Hepatocyte (in vitro differentiated cells): Measurements from ENCODE around the gene CAPG. TPM values are rescaled to one million over a fixed set of nuclear protein-coding genes. Genes with fewer than 3 reads are reported as not detected.

ENCODE experiments used
- DNase-seq: peaks from one replicate; pipeline ENCODE4 v3.0.0-alpha.2; 2016; ENCODE audit warnings: low spot score
- H2AFZ ChIP-seq: fragments of 200-600 bp; sonication (generic); 2 replicates; pipeline ENCODE4 v1.6.0; 2016; ENCODE audit warnings: antibody characterized with exemption, mild to moderate bottlenecking
- H3K27ac ChIP-seq: fragments of 200-600 bp; sonication (generic); 2 replicates; pipeline ENCODE4 v1.5.1; 2016; ENCODE audit warnings: mild to moderate bottlenecking
- H3K27me3 ChIP-seq: fragments of 200-600 bp; sonication (generic); 2 replicates; pipeline ENCODE4 v1.6.1; 2016
- H3K36me3 ChIP-seq: fragments of 200-600 bp; sonication (generic); replicated peaks from 2 replicates; pipeline ENCODE4 v1.5.1; 2016; ENCODE audit warnings: low read depth; ENCODE audit not compliant: insufficient read depth
- H3K4me1 ChIP-seq: fragments of 200-600 bp; sonication (generic); 2 replicates; pipeline ENCODE4 v1.5.1; 2016; ENCODE audit warnings: mild to moderate bottlenecking, moderate library complexity; ENCODE audit not compliant: insufficient read depth
- H3K4me2 ChIP-seq: fragments of 200-600 bp; sonication (generic); 2 replicates; pipeline ENCODE4 v1.6.0; 2016
- H3K4me3 ChIP-seq: fragments of 200-600 bp; sonication (generic); 2 replicates; pipeline ENCODE4 v1.5.1; 2016; ENCODE audit warnings: mild to moderate bottlenecking
- H3K79me2 ChIP-seq: fragments of 200-600 bp; sonication (generic); 2 replicates; pipeline ENCODE4 v1.6.0; 2017; ENCODE audit warnings: mild to moderate bottlenecking
- H3K9me2 ChIP-seq: fragments of 200-600 bp; sonication (generic); replicated peaks from 2 replicates; pipeline ENCODE4 v1.6.0; 2017; ENCODE audit warnings: mild to moderate bottlenecking; ENCODE audit not compliant: insufficient read depth
- H3K9me3 ChIP-seq: fragments of 200-600 bp; sonication (generic); 2 replicates; pipeline ENCODE4 v1.5.1; 2016; ENCODE audit warnings: low read depth, mild to moderate bottlenecking
- H4K20me1 ChIP-seq: fragments of 200-600 bp; sonication (generic); 2 replicates; pipeline ENCODE4 v1.6.0; 2016; ENCODE audit warnings: mild to moderate bottlenecking; ENCODE audit not compliant: insufficient read depth, poor library complexity, severe bottlenecking
- EZH2 ChIP-seq: fragments of 200-600 bp; sonication (generic); IDR thresholded peaks from 2 replicates; pipeline ENCODE4 v1.6.1; 2016; ENCODE audit warnings: antibody characterized with exemption, mild to moderate bottlenecking, borderline replicate concordance
- EZH2phosphoT487 ChIP-seq: fragments of 200-600 bp; sonication (generic); IDR thresholded peaks from one replicate; pipeline ENCODE4 v1.6.1; 2018; ENCODE audit warnings: antibody characterized with exemption, mild to moderate bottlenecking, low read depth, moderate library complexity; ENCODE audit not compliant: unreplicated experiment, severe bottlenecking
- whole genome bisulfite sequencing: methylation state at CpG from one replicate; pipeline ENCODE4 v1.1.6; 2016; ENCODE audit warnings: low lambda C conversion rate; ENCODE audit errors: missing lambda C conversion rate; 5-methylcytosine and 5-hydroxymethylcytosine counted together
- polyA plus RNA-seq: library from polyadenylated mRNA; unstranded; fragments of >200 nt; fragmentation: Nextera tagmentation; extraction: Ambion mirVana; gene quantifications from 2 replicates; pipeline ENCODE4 v1.2.1, GENCODE V29; 2016
- total RNA-seq: library from RNA; depleted of rRNA; stranded (reverse); fragments of >200 nt; gene quantifications from 2 replicates; pipeline ENCODE4 v1.2.3, GENCODE V29; 2014
- TF ChIP-seq, protein P1 (sequence below): fragments of 200-600 bp; sonication (generic); IDR thresholded peaks from 2 replicates; pipeline ENCODE4 v1.5.1; 2016; ENCODE audit warnings: antibody characterized with exemption, mild to moderate bottlenecking; ENCODE audit not compliant: poor library complexity

The CAPG gene
- total and polyA plus RNA-seq, 2 experiments from 2014 or later: 108 to 172 TPM

DNA sequence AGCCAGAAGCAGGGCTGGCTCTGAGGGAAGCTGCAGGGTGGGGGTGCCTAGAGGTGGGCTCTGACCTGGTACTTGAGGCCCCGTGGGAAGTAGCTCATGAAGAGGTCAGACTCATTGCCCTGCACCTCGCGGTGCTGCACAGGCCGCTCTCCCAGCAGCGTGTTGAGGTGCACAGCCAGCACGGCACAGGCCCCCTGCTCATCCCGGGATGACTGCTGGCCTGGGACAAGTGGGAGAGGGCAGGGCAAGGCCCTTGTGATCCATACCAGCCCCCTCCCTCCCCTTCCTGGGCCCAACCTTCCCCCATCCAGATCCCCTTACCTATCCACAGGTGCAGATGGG is 8.7 kb downstream of the CAPG start:
- H3K36me3 ChIP-seq: no peaks in the 10 kb centered on the region
- peaks cover 11% of the 10 kb centered on the region for H3K79me2 ChIP-seq
- no peak overlapping the region for H3K4me3 ChIP-seq
- TF ChIP-seq, protein P1, sequence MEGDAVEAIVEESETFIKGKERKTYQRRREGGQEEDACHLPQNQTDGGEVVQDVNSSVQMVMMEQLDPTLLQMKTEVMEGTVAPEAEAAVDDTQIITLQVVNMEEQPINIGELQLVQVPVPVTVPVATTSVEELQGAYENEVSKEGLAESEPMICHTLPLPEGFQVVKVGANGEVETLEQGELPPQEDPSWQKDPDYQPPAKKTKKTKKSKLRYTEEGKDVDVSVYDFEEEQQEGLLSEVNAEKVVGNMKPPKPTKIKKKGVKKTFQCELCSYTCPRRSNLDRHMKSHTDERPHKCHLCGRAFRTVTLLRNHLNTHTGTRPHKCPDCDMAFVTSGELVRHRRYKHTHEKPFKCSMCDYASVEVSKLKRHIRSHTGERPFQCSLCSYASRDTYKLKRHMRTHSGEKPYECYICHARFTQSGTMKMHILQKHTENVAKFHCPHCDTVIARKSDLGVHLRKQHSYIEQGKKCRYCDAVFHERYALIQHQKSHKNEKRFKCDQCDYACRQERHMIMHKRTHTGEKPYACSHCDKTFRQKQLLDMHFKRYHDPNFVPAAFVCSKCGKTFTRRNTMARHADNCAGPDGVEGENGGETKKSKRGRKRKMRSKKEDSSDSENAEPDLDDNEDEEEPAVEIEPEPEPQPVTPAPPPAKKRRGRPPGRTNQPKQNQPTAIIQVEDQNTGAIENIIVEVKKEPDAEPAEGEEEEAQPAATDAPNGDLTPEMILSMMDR: no peak
- TF ChIP-seq EZH2: no peak
- TF ChIP-seq EZH2phosphoT487: no peak
- no peaks in the 10 kb centered on the region for H3K9me2 ChIP-seq
- no peaks in the 10 kb centered on the region for H3K4me1 ChIP-seq
- H3K4me2 ChIP-seq: no peak overlapping the region
- no peak overlapping the region for H2AFZ ChIP-seq
- H4K20me1 ChIP-seq: no peaks in the 10 kb centered on the region
- WGBS: 92% methylated on average over 7 of the region's 7 CpGs
- no peak for DNase-seq
- no peaks in the 10 kb centered on the region for H3K9me3 ChIP-seq
- no peak overlapping the region for H3K27ac ChIP-seq
- no peaks in the 10 kb centered on the region for H3K27me3 ChIP-seq

DNA sequence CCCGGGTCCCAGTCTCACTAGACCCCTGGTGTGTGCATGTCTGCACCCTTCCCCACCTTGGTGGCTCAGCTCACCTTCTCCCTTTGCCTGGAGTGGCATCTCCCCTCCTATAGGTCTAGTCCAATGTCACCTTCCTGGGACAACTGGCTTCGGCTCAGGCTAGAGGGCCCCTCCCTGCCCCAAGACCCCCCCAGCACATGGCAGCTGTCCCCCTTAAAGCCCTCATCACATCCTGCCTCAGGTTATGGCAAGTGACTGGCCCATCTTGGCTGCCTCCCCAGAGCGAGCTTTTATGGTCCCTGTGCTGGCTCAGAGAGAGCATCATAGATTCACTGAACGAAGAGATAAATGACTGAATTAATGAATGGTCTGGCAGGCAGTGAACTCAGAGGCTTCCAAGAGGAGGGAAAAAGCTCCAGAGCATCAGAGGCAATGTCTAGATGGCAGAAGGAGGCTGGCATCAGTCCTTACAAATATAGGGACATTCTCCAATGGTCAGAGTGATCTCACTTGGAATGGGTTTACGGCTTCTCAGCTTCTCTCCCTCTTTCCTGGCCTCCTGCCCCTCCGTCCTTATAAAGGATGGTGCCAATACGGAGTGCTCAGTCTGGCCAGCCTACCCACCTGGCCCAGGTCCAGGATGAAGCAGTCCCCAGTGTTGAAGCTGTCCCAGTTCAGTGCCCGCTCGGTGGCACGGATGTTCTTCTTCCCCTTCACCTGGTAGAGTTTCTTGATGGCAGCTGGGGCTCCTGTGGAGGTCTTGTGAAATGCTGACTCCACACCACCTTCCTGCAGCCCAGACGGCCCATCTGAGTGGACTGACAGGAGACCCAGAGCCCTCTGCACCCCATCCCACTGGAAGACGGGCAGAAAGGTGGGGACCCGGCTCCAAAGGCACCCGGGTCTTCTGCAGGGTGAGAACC is 9.4 kb downstream of the CAPG start:
- H3K27ac ChIP-seq: no peak overlapping the region
- H3K4me2 ChIP-seq: no peak overlapping the region
- no peaks in the 10 kb centered on the region for H3K9me3 ChIP-seq
- H3K9me2 ChIP-seq: no peaks in the 10 kb centered on the region
- no peaks in the 10 kb centered on the region for H3K36me3 ChIP-seq
- WGBS: 91% methylated on average over 14 of the region's 14 CpGs
- peaks cover 11% of the 10 kb centered on the region for H3K79me2 ChIP-seq
- DNase-seq: no peak
- H4K20me1 ChIP-seq: no peaks in the 10 kb centered on the region
- TF ChIP-seq, protein P1: no peak
- TF ChIP-seq EZH2phosphoT487 (no peak), EZH2 (no peak)
- H3K27me3 ChIP-seq: no peaks in the 10 kb centered on the region
- H2AFZ ChIP-seq: no peak overlapping the region
- H3K4me1 ChIP-seq: no peaks in the 10 kb centered on the region
- no peak overlapping the region for H3K4me3 ChIP-seq

DNA sequence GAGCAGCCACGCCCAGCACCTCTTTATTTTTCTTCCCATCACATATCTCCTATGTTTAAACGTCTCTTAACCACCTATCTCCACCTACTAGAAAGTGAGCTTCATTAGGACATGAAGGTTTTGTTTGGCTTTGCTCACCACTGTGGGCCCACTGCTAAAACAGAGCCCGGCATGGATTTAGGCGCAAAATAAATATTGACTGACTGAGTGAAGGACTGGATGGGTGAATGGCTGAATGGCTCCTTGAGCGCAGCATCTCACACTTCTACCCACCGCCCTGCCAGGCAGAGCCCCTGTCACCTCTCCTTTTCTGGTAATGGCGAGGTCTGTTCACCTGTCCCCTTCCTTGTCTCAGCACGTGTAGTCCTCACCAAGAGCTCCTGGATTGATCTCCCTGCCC is 10.1 kb downstream of the CAPG start:
- no peak for DNase-seq
- H3K36me3 ChIP-seq: no peaks in the 10 kb centered on the region
- peaks cover 11% of the 10 kb centered on the region for H3K79me2 ChIP-seq
- 88% methylated on average over 8 of the region's 8 CpGs for WGBS
- no peaks in the 10 kb centered on the region for H4K20me1 ChIP-seq
- no peak overlapping the region for H3K4me2 ChIP-seq
- H3K4me1 ChIP-seq: no peaks in the 10 kb centered on the region
- no peaks in the 10 kb centered on the region for H3K9me2 ChIP-seq
- TF ChIP-seq EZH2 (no peak), EZH2phosphoT487 (no peak)
- TF ChIP-seq, protein P1: no peak
- H3K4me3 ChIP-seq: no peak overlapping the region
- H3K9me3 ChIP-seq: no peaks in the 10 kb centered on the region
- no peak overlapping the region for H2AFZ ChIP-seq
- no peak overlapping the region for H3K27ac ChIP-seq
- no peaks in the 10 kb centered on the region for H3K27me3 ChIP-seq
